Right lobe of liver (tissue), 6 donors: ENCODE data around the gene UBE4B. TPM values are rescaled to one million over a fixed set of nuclear protein-coding genes. Genes with fewer than 3 reads are reported as not detected.

ENCODE experiments used
- ATAC-seq, 4 donors: fragments of 200-7000 bp; cut with Tn5 transposase; one replicate each; pipeline ENCODE4 v1.9.1; 2020; ENCODE audit warnings: mild to moderate bottlenecking in 4 of 4, moderate library complexity in 4 of 4
- DNase-seq, 3 donors: peaks; one replicate each; pipeline ENCODE4 v3.0.0-alpha.2; 2020
- H3K27ac ChIP-seq, 3 donors: fragments of 200-600 bp; one replicate each; pipeline ENCODE4 v1.8.0; 2022
- H3K27me3 ChIP-seq, 2 donors: fragments of 200-600 bp; one replicate each; pipeline ENCODE4 v1.8.0; 2022
- H3K36me3 ChIP-seq, 4 donors: fragments of 200-600 bp; sonication (generic) in 1 of 4; one replicate each; pipeline versions ENCODE4 v1.5.1 to v1.8.0; 2017 to 2022; ENCODE audit warnings: control low read depth in 1 of 4
- H3K4me1 ChIP-seq, 4 donors: fragments of 200-600 bp; sonication (generic) in 1 of 4; one replicate each; pipeline versions ENCODE4 v1.5.1 to v1.8.0; 2017 to 2022; ENCODE audit warnings: control low read depth in 1 of 4
- H3K4me3 ChIP-seq, 3 donors: fragments of 200-600 bp; one replicate each; pipeline ENCODE4 v1.8.0; 2022
- H3K9me3 ChIP-seq, 4 donors: fragments of 200-600 bp; sonication (generic) in 1 of 4; one replicate each; pipeline versions ENCODE4 v1.5.1 to v1.8.0; 2017 to 2022; ENCODE audit warnings: control low read depth in 1 of 4
- CTCF ChIP-seq, 4 donors: fragments of 200-600 bp in 3 of 4; fragments of 450-650 bp in 1 of 4; IDR thresholded peaks; one replicate each; pipeline versions ENCODE4 v1.5.1 to v1.8.0; 2016 to 2022; ENCODE audit warnings: antibody characterized with exemption in 4 of 4, mild to moderate bottlenecking in 2 of 4
- POLR2A ChIP-seq: fragments of 450-650 bp; IDR thresholded peaks from one replicate; pipeline ENCODE4 v1.6.1; 2017; ENCODE audit warnings: antibody characterized with exemption, mild to moderate bottlenecking
- WGBS: methylation state at CpG from one replicate; pipeline ENCODE4 v1.1.6; 2018; ENCODE audit warnings: low coverage, low lambda C conversion rate; ENCODE audit not compliant: insufficient coverage; ENCODE audit errors: missing lambda C conversion rate; 5-methylcytosine and 5-hydroxymethylcytosine counted together
- intact Hi-C, 2 donors: fragments of 100-400 bp; cut with DNase I; formaldehyde crosslinking; loops; one replicate each; pipeline versions ENCODE4 v1.11.2 to v1.14.1; 2022
- total RNA-seq, 6 experiments: library from RNA; depleted of rRNA in 2 of 6; stranded (reverse); fragments of >200 nt in 2 of 6; fragmentation: NEBNext Ultra II Directional in 3 of 6; extraction: Animal tissue kit (Norgen Biotek cat#: 25700) in 3 of 6; gene quantifications; one replicate each; pipeline versions ENCODE4 v1.1.0 to v1.2.4, GENCODE V29; 2016 to 2023
- donor health status: DM: no; HTN: yes; CAD: no.
- donor health status: DM: no; HTN: no; CAD: no.
- donor health status: DM: no; HTN: no; CAD: no.
- donor health status: DM: no; HTN: yes; CAD: no.
- donor health status: DM: no; HTN: yes; CAD: no.

UBE4B gene
- total RNA-seq, 6 experiments from 2014 or later: 11.4 to 27.9 (median 22.6) TPM

- H3K36me3 ChIP-seq: peaks cover 4 to 31% (median 15%) of the 10 kb centered on the region in 4 donors
- 82% methylated on average over 9 of the region's 11 CpGs for WGBS
- intact Hi-C loops: no loop called here
Measured at GRCh38 chr1:10108948-10109708, 76.4 kb downstream of the UBE4B start.

DNA sequence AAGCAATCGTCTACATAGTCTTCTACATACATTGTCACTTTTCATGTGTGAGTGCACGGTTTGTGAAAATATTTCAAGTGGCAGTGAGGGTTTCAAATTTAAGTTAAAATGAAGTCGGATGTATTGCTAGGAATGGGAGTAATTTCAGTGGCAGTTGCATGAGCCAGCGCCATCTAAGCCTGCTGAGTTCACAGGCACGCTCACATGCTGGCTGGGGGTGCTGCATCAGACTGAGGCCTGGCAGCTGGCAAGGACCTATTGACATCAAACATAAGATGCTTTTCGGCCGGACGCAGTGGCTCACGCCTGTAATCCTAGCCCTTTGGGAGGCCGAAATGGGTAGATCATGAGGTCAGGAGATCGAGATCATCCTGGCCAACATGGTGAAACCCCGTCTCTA, 80.7 kb downstream of the UBE4B start:
- no peak overlapping the region for H3K27ac ChIP-seq
- H3K9me3 ChIP-seq: no peaks in the 10 kb centered on the region
- ATAC-seq: no peak
- no peak overlapping the region for H3K4me3 ChIP-seq
- TF ChIP-seq CTCF (IDR thresholded peaks at IDR 0.05) (no peak), POLR2A (no peak)
- WGBS: 95% methylated on average over 7 of the region's 12 CpGs
- H3K36me3 ChIP-seq: peaks cover 0 to 26% (median 3%) of the 10 kb centered on the region in 4 donors
- intact Hi-C loops: no loop called here
- H3K4me1 ChIP-seq: no peaks in the 10 kb centered on the region
- H3K27me3 ChIP-seq: no peaks in the 10 kb centered on the region
- DNase-seq: no peak

More at GRCh38 chr1:10108948-10109708, 76.4 kb downstream of the UBE4B start:
- Histone ChIP-seq H3K9me3 (no peaks in the 10 kb centered on the region), H3K4me1 (no peaks in the 10 kb centered on the region), H3K27ac (no peak overlapping the region), H3K27me3 (no peaks in the 10 kb centered on the region), H3K4me3 (no peak overlapping the region)
- ATAC-seq: no peak
- TF ChIP-seq POLR2A (no peak), CTCF (IDR thresholded peaks at IDR 0.05) (no peak)
- DNase-seq: no peak

DNA sequence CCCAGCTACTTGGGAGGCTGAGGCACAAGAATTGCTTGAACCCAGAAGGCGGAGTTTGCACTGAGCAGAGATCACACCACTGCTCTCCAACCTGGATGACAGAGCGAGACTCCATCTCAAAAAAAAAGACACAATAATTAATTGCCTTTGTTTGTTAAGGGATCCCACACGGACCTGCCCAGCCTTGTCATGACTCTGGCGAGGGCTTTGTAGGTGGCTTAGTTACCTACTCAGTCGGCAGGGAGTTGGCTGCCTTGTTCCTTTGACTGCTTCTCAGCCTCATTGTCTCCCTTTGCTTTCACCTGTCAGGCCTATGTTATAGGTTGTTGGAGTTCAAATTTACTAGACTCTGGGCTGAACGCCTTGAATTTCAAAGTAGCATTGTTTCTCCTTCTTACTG, 82.0 kb downstream of the UBE4B start:
- no peaks in the 10 kb centered on the region for H3K27me3 ChIP-seq
- H3K4me3 ChIP-seq: no peak overlapping the region
- ATAC-seq: no peak
- H3K27ac ChIP-seq: no peak overlapping the region
- H3K9me3 ChIP-seq: no peaks in the 10 kb centered on the region
- intact Hi-C loops: no loop called here
- DNase-seq: no peak
- no peaks in the 10 kb centered on the region for H3K4me1 ChIP-seq
- WGBS: 86% methylated on average over 3 of the region's 6 CpGs
- TF ChIP-seq CTCF (IDR thresholded peaks at IDR 0.05) (no peak), POLR2A (no peak)
- H3K36me3 ChIP-seq: peaks cover 0 to 33% (median 8%) of the 10 kb centered on the region in 4 donors

DNA sequence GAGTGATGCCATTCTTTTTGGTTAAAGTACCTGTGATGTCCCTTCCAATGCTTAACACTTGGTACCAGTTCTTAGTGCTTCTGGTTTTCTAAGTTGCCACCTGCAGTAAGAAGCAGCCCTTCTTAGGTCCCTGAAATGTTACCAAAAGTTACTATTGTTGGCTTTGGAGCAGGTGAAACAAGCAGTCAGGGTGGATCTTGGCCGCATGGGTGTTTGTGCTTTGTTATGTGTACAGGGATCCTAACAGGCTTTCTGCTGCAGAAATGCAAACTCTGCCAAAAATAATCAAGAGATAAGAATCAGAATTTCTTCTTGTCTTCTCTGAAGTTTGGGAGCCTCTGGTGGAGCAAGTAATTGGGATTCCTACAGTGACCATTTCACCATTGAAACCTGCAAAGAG, 84.4 kb downstream of the UBE4B start:
- intact Hi-C loops: no loop called here
- WGBS: 88% methylated on average over 1 of the region's 1 CpG
- no peak overlapping the region for H3K27ac ChIP-seq
- no peaks in the 10 kb centered on the region for H3K9me3 ChIP-seq
- TF ChIP-seq POLR2A (no peak), CTCF (IDR thresholded peaks at IDR 0.05) (no peak)
- ATAC-seq: no peak
- no peak overlapping the region for H3K4me3 ChIP-seq
- H3K4me1 ChIP-seq: no peaks in the 10 kb centered on the region
- peaks cover 0 to 53% (median 14%) of the 10 kb centered on the region in 4 donors for H3K36me3 ChIP-seq
- no peak for DNase-seq
- no peaks in the 10 kb centered on the region for H3K27me3 ChIP-seq
